ENCODE data around the gene NRXN3. TPM values are rescaled to one million over a fixed set of nuclear protein-coding genes. Genes with fewer than 3 reads are reported as not detected.

Gene NRXN3
- total RNA-seq, 4 donors from 2014 or later, result 0.56 to 1.6 (median 1.1) TPM

GRCh38 chr14:79613625-79614024 is 1443.5 kb downstream of the NRXN3 start:
- intact Hi-C loops (cut with DNase I), result no loop called here
- Histone ChIP-seq H3K27ac (no peak overlapping the region), H3K9me3 (no peaks in the 10 kb centered on the region), H3K4me1 (no peaks in the 10 kb centered on the region), H3K36me3 (no peaks in the 10 kb centered on the region), H3K27me3 (no peaks in the 10 kb centered on the region), H3K4me3 (replicated peaks in 1 of 3) (no peak overlapping the region)
- TF ChIP-seq CTCF (IDR thresholded peaks at IDR 0.05), result no peak
- no peak for TF ChIP-seq POLR2A (IDR thresholded peaks at IDR 0.05)
- no peak for DNase-seq
- WGBS, 2 donors, result 90 to 93% methylated on average over 5 of the region's 5 CpGs

GRCh38 chr14:79614448-79614847 is 1444.3 kb downstream of the NRXN3 start:
- Histone ChIP-seq H3K27ac (no peak overlapping the region), H3K36me3 (no peaks in the 10 kb centered on the region), H3K9me3 (no peaks in the 10 kb centered on the region), H3K4me3 (replicated peaks in 1 of 3) (no peak overlapping the region), H3K4me1 (no peaks in the 10 kb centered on the region), H3K27me3 (no peaks in the 10 kb centered on the region)
- no peak for DNase-seq
- 95% methylated on average over 5 of the region's 5 CpGs for WGBS, 2 donors
- intact Hi-C loops (cut with DNase I), result no loop called here
- no peak for TF ChIP-seq CTCF (IDR thresholded peaks at IDR 0.05)

DNA sequence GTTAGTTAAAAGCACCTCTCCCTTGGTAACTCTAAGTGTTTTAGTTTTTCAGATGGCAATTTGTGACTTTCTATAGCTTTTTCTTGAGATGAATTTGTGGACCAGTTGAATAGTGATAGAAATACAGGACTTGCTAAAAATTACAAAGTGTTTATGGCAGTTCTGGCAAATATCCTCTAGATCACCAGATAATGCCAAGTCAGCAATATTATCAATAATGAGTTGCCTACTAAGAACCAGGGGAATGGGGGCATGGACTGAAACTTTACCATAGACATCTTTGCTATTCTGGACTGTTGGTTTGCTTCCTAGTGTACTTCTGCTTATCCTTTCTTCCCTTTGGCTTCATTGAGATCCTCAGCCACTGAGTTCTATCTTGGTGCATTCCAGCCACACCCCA is 1456.9 kb downstream of the NRXN3 start:
- no peak overlapping the region for H3K27ac ChIP-seq
- no peak overlapping the region for H3K4me3 ChIP-seq (replicated peaks in 1 of 3)
- no peak for DNase-seq
- TF ChIP-seq CTCF (IDR thresholded peaks at IDR 0.05) (no peak), POLR2A (IDR thresholded peaks at IDR 0.05) (no peak)
- no peaks in the 10 kb centered on the region for H3K27me3 ChIP-seq
- no peaks in the 10 kb centered on the region for H3K4me1 ChIP-seq
- intact Hi-C loops (cut with DNase I), result no loop called here
- no peaks in the 10 kb centered on the region for H3K36me3 ChIP-seq
- H3K9me3 ChIP-seq, result no peaks in the 10 kb centered on the region

DNA sequence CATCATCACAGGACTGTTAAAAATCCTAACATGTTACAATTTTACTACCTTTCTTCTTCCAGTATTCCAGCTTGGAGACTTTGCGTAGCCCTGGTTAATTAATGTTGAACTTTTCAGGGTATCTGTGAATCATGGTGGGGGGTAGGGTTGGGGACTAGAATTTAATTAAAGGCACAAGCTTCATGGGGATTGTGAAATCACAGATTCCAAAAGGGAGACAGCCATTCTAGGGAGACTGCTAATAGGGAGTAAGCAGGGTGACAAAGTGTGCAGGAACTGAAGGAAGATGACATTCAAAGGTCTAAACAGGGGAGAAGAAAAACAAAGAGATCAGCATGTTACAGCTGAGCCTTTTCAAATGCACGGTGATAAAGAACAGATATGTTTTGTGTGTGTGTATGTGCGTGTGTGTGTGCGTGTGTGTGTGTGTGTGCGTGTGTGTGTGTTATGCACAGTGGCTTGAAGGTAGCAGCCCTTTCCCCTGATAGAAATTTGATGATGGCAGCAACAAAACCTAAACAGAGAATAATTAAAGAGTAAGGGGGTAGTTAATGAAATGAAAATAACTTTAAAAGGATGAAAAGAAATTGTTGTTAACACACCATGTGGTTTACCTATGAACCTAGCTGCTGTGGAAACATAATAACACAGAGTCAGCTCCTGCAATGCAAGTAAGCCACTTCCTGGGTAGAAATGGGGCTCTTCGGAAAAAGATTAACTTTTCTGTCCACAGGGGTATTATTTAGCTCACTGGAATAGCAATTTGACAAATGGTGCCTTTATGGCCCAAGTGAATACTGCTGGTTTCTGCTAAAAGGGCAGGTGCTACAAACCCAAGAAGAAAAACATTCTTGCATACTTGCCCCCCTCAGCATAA is 1459.5 kb downstream of the NRXN3 start:
- H3K4me3 ChIP-seq (replicated peaks in 1 of 3), result no peak overlapping the region
- no peaks in the 10 kb centered on the region for H3K27me3 ChIP-seq
- H3K4me1 ChIP-seq, result no peaks in the 10 kb centered on the region
- no peak for DNase-seq
- TF ChIP-seq CTCF (IDR thresholded peaks at IDR 0.05), result no peak
- no peak for TF ChIP-seq POLR2A (IDR thresholded peaks at IDR 0.05)
- H3K36me3 ChIP-seq, result no peaks in the 10 kb centered on the region
- WGBS, 2 donors, result 79 to 85% methylated on average over 6 of the region's 6 CpGs
- H3K27ac ChIP-seq, result no peak overlapping the region
- H3K9me3 ChIP-seq, result no peaks in the 10 kb centered on the region
- intact Hi-C loops (cut with DNase I), result no loop called here

DNA sequence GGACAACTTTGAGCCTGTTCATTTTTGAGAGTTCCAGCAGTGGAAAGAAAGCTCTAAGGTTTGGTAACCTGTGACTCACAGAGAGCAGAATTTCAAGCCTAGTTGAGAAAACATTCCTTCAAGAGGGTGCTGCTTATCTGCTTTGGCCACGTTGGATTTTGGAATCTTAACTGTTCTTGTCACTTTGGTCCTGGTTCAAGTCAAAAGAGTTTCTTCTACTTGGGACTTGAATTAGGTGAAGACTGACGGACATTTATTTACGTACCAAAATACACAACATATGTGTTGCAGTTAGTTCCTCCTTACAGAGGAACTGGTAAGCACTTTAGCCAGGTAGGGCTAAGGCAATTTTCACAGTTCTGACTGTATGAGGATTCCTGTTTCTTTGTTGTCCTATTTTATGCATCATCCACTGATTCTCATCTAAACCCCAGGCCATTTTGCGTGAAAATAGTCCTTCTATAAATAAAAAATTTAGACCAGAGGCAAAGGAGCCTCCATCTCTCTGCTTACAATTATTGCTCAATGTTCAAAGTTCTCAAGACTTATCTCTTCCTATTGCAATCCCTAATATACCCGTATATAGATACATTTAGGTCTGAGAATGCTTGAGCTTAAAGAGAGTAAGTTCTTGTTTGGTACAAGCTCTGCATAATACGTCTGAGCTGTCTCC is 1460.3 kb downstream of the NRXN3 start:
- H3K4me3 ChIP-seq (replicated peaks in 1 of 3), result no peak overlapping the region
- no peak overlapping the region for H3K27ac ChIP-seq
- 79 to 82% methylated on average over 6 of the region's 6 CpGs for WGBS, 2 donors
- H3K9me3 ChIP-seq, result no peaks in the 10 kb centered on the region
- intact Hi-C loops (cut with DNase I), result no loop called here
- H3K27me3 ChIP-seq, result no peaks in the 10 kb centered on the region
- no peaks in the 10 kb centered on the region for H3K36me3 ChIP-seq
- no peak for TF ChIP-seq POLR2A (IDR thresholded peaks at IDR 0.05)
- TF ChIP-seq CTCF (IDR thresholded peaks at IDR 0.05), result no peak
- no peak for DNase-seq
- no peaks in the 10 kb centered on the region for H3K4me1 ChIP-seq
